Measurements from ENCODE around the gene BANF2. TPM values are rescaled to one million over a fixed set of nuclear protein-coding genes. Genes with fewer than 3 reads are reported as not detected.

Gene BANF2
- total RNA-seq, 1 donor from 2014 or later = not detected

DNA sequence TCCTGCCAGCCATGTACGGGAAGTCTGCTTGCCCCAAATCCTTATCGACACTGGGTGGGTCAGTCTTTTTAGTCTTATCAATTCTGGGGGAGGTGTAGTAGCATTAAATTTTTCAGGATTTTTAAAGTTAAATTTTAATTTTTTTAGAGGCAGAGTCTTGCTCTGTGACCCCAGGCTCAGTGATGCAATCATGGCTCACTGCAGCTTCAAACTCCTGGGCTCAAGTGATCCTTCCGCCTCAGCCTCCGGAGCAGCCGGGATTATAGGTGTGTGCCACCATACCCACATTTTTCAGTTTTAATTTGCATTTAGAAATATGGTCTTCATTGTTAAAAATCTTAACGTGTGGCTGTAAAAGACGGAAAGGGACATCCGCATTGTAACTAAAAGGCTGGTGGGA is 51.9 kb downstream of the BANF2 start:
- Histone ChIP-seq H3K9me3 (no peaks in the 10 kb centered on the region), H3K4me3 (no peak overlapping the region), H3K27me3 (no peaks in the 10 kb centered on the region), H3K27ac (no peak overlapping the region), H3K4me1 (peaks cover 12% of the 10 kb centered on the region), H3K36me3 (no peaks in the 10 kb centered on the region)
- TF ChIP-seq, protein P1, sequence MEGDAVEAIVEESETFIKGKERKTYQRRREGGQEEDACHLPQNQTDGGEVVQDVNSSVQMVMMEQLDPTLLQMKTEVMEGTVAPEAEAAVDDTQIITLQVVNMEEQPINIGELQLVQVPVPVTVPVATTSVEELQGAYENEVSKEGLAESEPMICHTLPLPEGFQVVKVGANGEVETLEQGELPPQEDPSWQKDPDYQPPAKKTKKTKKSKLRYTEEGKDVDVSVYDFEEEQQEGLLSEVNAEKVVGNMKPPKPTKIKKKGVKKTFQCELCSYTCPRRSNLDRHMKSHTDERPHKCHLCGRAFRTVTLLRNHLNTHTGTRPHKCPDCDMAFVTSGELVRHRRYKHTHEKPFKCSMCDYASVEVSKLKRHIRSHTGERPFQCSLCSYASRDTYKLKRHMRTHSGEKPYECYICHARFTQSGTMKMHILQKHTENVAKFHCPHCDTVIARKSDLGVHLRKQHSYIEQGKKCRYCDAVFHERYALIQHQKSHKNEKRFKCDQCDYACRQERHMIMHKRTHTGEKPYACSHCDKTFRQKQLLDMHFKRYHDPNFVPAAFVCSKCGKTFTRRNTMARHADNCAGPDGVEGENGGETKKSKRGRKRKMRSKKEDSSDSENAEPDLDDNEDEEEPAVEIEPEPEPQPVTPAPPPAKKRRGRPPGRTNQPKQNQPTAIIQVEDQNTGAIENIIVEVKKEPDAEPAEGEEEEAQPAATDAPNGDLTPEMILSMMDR (IDR thresholded peaks at IDR 0.05) = no peak
- ATAC-seq (no peak), DNase-seq (no peak)
- intact Hi-C loops (cut with DNase I) = no loop called here

DNA sequence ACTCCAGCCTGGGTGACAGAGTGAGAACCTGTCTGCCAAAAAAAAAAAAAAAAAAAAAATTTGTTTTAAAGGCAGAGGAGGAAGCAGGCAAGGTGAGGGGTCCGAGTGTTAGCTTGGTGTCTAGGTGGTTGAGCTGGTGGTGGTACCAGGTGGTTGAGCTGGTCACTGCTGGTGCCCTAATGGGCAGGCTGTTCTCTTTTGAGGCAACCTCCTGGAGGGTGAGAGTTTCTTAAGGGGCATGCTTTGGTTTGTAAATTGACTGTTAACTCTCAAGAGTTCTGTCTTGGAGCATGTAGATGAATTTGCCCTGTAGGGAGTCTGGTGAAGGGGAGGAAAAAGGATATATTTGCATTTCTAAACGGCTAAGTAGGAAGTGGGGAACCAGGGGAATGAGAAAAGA is 52.7 kb downstream of the BANF2 start:
- no peak overlapping the region for H3K4me3 ChIP-seq
- H3K36me3 ChIP-seq = no peaks in the 10 kb centered on the region
- peaks cover 12% of the 10 kb centered on the region for H3K4me1 ChIP-seq
- DNase-seq (no peak), ATAC-seq (no peak)
- no peaks in the 10 kb centered on the region for H3K9me3 ChIP-seq
- intact Hi-C loops (cut with DNase I) = no loop called here
- no peaks in the 10 kb centered on the region for H3K27me3 ChIP-seq
- no peak overlapping the region for H3K27ac ChIP-seq
- TF ChIP-seq, protein P1 (IDR thresholded peaks at IDR 0.05) = no peak

DNA sequence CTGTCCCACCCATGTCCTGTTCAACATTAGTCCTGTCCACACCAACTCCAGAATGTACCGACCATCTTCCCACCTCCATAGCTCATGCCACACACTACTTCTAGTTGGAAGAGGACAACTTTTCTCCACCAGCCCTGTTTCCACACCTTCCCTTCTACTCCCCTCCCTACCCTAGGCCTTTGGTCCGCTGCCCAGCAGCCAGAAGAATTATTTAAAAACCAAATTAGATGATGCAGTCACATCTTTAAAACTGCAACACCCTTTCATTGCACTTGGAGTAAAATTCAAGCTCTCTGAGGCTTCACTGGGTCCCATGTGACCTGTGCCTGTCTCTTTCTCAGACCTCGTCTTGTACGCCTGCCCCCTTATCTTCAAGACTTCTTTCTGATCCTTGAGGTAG is 53.8 kb downstream of the BANF2 start:
- intact Hi-C loops (cut with DNase I) = no loop called here
- ATAC-seq = no peak
- Histone ChIP-seq H3K36me3 (no peaks in the 10 kb centered on the region), H3K27ac (no peak overlapping the region), H3K9me3 (no peaks in the 10 kb centered on the region), H3K4me1 (peaks cover 12% of the 10 kb centered on the region), H3K4me3 (no peak overlapping the region), H3K27me3 (no peaks in the 10 kb centered on the region)
- no peak for DNase-seq
- TF ChIP-seq, protein P1 (IDR thresholded peaks at IDR 0.05) = no peak

DNA sequence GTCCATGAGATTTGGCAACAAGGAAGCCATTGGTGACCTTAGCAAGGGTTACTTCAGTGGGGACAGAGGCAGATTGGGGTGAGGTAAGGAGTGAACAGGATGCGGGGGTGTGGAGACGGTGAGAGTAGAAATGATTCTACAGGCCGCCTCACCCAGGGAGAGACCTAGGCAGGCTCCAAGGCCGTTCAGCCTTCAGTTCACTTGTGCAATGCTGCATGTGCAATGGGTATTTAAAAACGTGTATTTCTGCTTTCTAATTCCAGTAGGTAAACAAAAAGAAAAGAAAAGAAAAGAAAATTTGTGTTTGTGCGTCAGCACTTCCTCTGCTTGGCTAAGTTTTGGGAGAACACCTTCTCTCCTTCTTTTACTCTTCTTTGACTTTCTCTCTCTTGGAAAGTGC is 56.8 kb downstream of the BANF2 start:
- no peaks in the 10 kb centered on the region for H3K4me1 ChIP-seq
- no peaks in the 10 kb centered on the region for H3K9me3 ChIP-seq
- no peak overlapping the region for H3K27ac ChIP-seq
- TF ChIP-seq, protein P1 (IDR thresholded peaks at IDR 0.05) = no peak
- no peak overlapping the region for H3K4me3 ChIP-seq
- DNase-seq (no peak), ATAC-seq (no peak)
- intact Hi-C loops (cut with DNase I) = no loop called here
- no peaks in the 10 kb centered on the region for H3K27me3 ChIP-seq
- H3K36me3 ChIP-seq = no peaks in the 10 kb centered on the region

DNA sequence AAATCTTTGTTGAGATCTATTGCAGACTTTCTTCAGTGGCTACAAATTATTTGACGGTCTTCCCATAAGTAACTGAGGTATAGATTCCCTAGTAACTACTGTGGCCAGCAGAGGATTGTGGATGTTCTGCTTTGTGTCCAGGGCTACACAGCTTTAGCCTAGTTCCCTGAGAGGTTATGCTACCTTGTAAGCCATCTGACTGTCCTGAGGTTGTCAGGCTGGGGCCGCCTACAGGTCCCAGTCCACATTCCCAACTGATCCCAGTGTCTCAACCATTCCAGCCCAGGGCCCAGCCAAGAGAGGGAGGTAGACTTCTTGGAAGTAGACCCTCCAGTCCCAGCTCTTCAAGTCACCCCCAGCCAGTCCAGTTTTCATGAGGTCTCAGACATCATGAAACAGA is 57.7 kb downstream of the BANF2 start:
- Histone ChIP-seq H3K4me1 (no peaks in the 10 kb centered on the region), H3K27me3 (no peaks in the 10 kb centered on the region), H3K36me3 (no peaks in the 10 kb centered on the region), H3K9me3 (no peaks in the 10 kb centered on the region), H3K4me3 (no peak overlapping the region), H3K27ac (no peak overlapping the region)
- ATAC-seq = no peak
- intact Hi-C loops (cut with DNase I) = no loop called here
- TF ChIP-seq, protein P1 (IDR thresholded peaks at IDR 0.05) = no peak
- no peak for DNase-seq

DNA sequence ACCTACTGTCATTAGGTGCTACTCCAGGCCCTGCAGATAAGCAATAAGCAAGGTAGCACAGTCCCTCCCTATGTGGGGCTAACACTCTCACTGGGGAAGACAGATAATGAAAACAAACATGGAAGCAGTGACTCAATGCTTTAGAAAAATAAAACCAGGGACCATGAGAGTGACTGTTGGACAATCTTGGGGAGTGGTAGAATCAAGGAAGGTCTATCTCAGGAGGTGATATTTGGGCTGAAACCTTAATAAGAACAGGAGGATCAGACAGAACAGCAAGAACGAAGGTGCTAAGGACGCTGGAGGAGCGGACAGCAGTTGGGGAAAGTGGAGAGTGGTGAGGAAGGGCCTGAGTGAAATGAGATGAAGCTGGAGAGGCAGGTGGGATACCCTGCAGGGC is 58.2 kb downstream of the BANF2 start:
- TF ChIP-seq, protein P1 (IDR thresholded peaks at IDR 0.05) = no peak
- ATAC-seq (no peak), DNase-seq (no peak)
- no peaks in the 10 kb centered on the region for H3K27me3 ChIP-seq
- no peaks in the 10 kb centered on the region for H3K36me3 ChIP-seq
- H3K9me3 ChIP-seq = no peaks in the 10 kb centered on the region
- no peak overlapping the region for H3K27ac ChIP-seq
- H3K4me3 ChIP-seq = no peak overlapping the region
- no peaks in the 10 kb centered on the region for H3K4me1 ChIP-seq
- intact Hi-C loops (cut with DNase I) = no loop called here

All from upper lobe of right lung (tissue), 1 donor.